Mammary epithelial cell (primary cell): ENCODE results near the gene CHTOP.

Experiments used
- EZH2 ChIP-seq: IDR thresholded peaks from 2 replicates; pipeline ENCODE4 v1.6.1; 2012; ENCODE audit warnings: low read length, inconsistent platforms, borderline replicate concordance
- TF ChIP-seq, protein P1 (sequence below), 2 donors: IDR thresholded peaks in 1 of 2; conservative IDR thresholded peaks in 1 of 2; 2 replicates each; pipeline ENCODE4 v1.5.1; 2011 to 2012; ENCODE audit warnings: inconsistent platforms in 2 of 2, low read length in 2 of 2, mild to moderate bottlenecking in 2 of 2, control low read depth in 1 of 2, low read depth in 1 of 2; ENCODE audit not compliant: insufficient read depth in 1 of 2; ENCODE audit errors: extremely low read depth in 1 of 2

DNA sequence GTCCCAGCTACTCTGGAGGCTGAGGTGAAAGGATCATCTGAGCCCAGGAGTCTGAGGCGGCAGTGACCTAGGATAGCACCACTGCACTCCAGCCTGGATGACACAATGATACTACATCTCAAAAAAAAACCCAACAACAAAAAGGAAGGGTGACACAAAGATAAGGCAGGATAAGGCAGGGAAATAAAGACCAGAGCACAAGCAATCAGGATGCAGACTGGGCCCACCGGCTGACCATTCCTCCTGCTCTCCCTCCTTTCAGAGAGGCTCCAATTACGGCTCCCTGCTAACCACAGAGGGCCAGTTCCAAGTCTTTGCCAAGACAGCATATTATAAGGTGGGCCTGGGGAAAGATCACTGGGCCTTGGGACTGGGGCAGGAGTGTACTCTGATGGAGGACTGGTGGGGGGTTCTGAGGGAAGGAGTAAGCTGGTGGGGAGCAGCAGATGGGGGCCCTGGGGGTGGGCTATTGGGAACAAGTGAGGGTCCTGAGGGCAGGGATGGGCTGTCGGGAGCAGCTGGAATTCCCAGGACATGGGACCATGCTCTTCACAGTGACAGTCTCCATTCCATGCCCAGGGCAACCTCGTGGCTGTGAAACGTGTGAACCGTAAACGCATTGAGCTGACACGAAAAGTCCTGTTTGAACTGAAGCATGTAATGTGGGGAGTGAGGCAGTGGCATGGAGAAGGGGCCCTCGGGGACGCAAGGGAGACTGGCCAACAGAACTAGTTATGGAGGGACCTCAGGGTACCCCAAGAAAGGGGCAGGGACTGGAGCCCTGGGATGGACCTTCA is 51.9 kb downstream of the CHTOP start:
- TF ChIP-seq, protein P1, sequence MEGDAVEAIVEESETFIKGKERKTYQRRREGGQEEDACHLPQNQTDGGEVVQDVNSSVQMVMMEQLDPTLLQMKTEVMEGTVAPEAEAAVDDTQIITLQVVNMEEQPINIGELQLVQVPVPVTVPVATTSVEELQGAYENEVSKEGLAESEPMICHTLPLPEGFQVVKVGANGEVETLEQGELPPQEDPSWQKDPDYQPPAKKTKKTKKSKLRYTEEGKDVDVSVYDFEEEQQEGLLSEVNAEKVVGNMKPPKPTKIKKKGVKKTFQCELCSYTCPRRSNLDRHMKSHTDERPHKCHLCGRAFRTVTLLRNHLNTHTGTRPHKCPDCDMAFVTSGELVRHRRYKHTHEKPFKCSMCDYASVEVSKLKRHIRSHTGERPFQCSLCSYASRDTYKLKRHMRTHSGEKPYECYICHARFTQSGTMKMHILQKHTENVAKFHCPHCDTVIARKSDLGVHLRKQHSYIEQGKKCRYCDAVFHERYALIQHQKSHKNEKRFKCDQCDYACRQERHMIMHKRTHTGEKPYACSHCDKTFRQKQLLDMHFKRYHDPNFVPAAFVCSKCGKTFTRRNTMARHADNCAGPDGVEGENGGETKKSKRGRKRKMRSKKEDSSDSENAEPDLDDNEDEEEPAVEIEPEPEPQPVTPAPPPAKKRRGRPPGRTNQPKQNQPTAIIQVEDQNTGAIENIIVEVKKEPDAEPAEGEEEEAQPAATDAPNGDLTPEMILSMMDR (conservative IDR thresholded peaks at IDR 0.05 in 1 of 2, IDR thresholded peaks at IDR 0.05 in 1 of 2; ENCODE audit: extremely low read depth in 1 of 2, insufficient read depth in 1 of 2, low read depth in 1 of 2, low read length in 2 of 2) = no peak
- no peak for TF ChIP-seq EZH2
